ENCODE results near the gene MIB2. TPM values are rescaled to one million over a fixed set of nuclear protein-coding genes. Genes with fewer than 3 reads are reported as not detected.

Gene MIB2
- total RNA-seq, 3 donors from 2014 or later (not counting 1 experiment from before 2014, with no cell fraction given) = 44.9 to 54.1 (median 46.0) TPM

GRCh38 chr1:1626207-1627141 lies 11.2 kb downstream of the MIB2 start:
- no peaks in the 10 kb centered on the region for H3K36me3 ChIP-seq (ENCODE audit: control insufficient read depth, insufficient read depth, low read length)
- no peak overlapping the region for H3K27ac ChIP-seq (ENCODE audit: low read length)
- 94% methylated on average over 48 of the region's 48 CpGs for WGBS (ENCODE audit: insufficient coverage)
- no peak for TF ChIP-seq CTCF (IDR thresholded peaks at IDR 0.05)
- intact Hi-C loops (cut with micrococcal nuclease) = no loop called here
- H3K36me3 Mint-ChIP-seq = no peaks in the 10 kb centered on the region
- H3K4me1 Mint-ChIP-seq = peaks cover 13 to 38% of the 10 kb centered on the region in 2 donors
- H3K4me1 ChIP-seq (ENCODE audit: control insufficient read depth, insufficient read depth, low read length) = peaks cover 57% of the 10 kb centered on the region
- no peaks in the 10 kb centered on the region for H3K27me3 Mint-ChIP-seq (ENCODE audit: low read depth in 2 of 2)
- no peaks in the 10 kb centered on the region for H3K27me3 ChIP-seq (ENCODE audit: control insufficient read depth, insufficient read depth, low read length)
- no peak overlapping the region for H3K4me3 ChIP-seq (ENCODE audit: low read length)
- H3K9me3 ChIP-seq (ENCODE audit: control insufficient read depth, insufficient read depth, low read length) = no peaks in the 10 kb centered on the region
- H3K9me3 Mint-ChIP-seq = no peaks in the 10 kb centered on the region
- peak overlapping the region; percentile 45 for H3K4me3 Mint-ChIP-seq
- ATAC-seq (no peak), DNase-seq (no peak)
- H3K27ac Mint-ChIP-seq = peak overlapping the region in 1 of 2 donors; percentile 36

- Histone ChIP-seq H3K9me3 (ENCODE audit: control insufficient read depth, insufficient read depth, low read length) (no peaks in the 10 kb centered on the region), H3K4me3 (ENCODE audit: low read length) (no peak overlapping the region), H3K36me3 (ENCODE audit: control insufficient read depth, insufficient read depth, low read length) (no peaks in the 10 kb centered on the region), H3K27me3 (ENCODE audit: control insufficient read depth, insufficient read depth, low read length) (no peaks in the 10 kb centered on the region), H3K27ac (ENCODE audit: low read length) (peak overlapping the region; percentile 49), H3K4me1 (ENCODE audit: control insufficient read depth, insufficient read depth, low read length) (peaks cover 62% of the 10 kb centered on the region)
- H3K36me3 Mint-ChIP-seq = no peaks in the 10 kb centered on the region
- H3K4me3 Mint-ChIP-seq = peak overlapping the region; percentile 45
- no peak for TF ChIP-seq CTCF (IDR thresholded peaks at IDR 0.05)
- peaks cover 11 to 36% of the 10 kb centered on the region in 2 donors for H3K4me1 Mint-ChIP-seq
- WGBS (ENCODE audit: insufficient coverage) = 68% methylated on average over 37 of the region's 37 CpGs
- no peaks in the 10 kb centered on the region for H3K27me3 Mint-ChIP-seq (ENCODE audit: low read depth in 2 of 2)
- no peak for ATAC-seq
- H3K27ac Mint-ChIP-seq = peak overlapping the region in 1 of 2 donors; percentile 96
- intact Hi-C loops (cut with micrococcal nuclease) = no loop called here
- no peaks in the 10 kb centered on the region for H3K9me3 Mint-ChIP-seq
- peak in 1 of 2 donors; percentile 32 for DNase-seq
Observed at GRCh38 chr1:1627261-1627828, 12.0 kb downstream of the MIB2 start.

GRCh38 chr1:1627829-1628753 lies 12.8 kb downstream of the MIB2 start:
- TF ChIP-seq CTCF (IDR thresholded peaks at IDR 0.05) = no peak
- Mint-ChIP-seq H3K9me3 (no peaks in the 10 kb centered on the region), H3K4me1 (peaks cover 5 to 30% of the 10 kb centered on the region in 2 donors), H3K36me3 (no peaks in the 10 kb centered on the region), H3K27me3 (ENCODE audit: low read depth in 2 of 2) (no peaks in the 10 kb centered on the region), H3K27ac (peak overlapping the region; percentile 48 to 96), H3K4me3 (peak overlapping the region; percentile 72)
- H3K9me3 ChIP-seq (ENCODE audit: control insufficient read depth, insufficient read depth, low read length) = no peaks in the 10 kb centered on the region
- H3K4me1 ChIP-seq (ENCODE audit: control insufficient read depth, insufficient read depth, low read length) = peaks cover 59% of the 10 kb centered on the region
- no peaks in the 10 kb centered on the region for H3K27me3 ChIP-seq (ENCODE audit: control insufficient read depth, insufficient read depth, low read length)
- H3K4me3 ChIP-seq (ENCODE audit: low read length) = peak overlapping the region; percentile 42
- WGBS (ENCODE audit: insufficient coverage) = 84% methylated on average over 53 of the region's 53 CpGs
- H3K27ac ChIP-seq (ENCODE audit: low read length) = peak overlapping the region; percentile 49
- DNase-seq (peak; percentile 37 to 44), ATAC-seq (no peak)
- intact Hi-C loops (cut with micrococcal nuclease) = no loop called here
- no peaks in the 10 kb centered on the region for H3K36me3 ChIP-seq (ENCODE audit: control insufficient read depth, insufficient read depth, low read length)

All from natural killer cell (primary cell).